HepG2 (cell line): ENCODE results near the gene NF2. TPM values are rescaled to one million over a fixed set of nuclear protein-coding genes. Genes with fewer than 3 reads are reported as not detected.

Experiments
- ATAC-seq: fragments of 200-7000 bp; cut with Tn5 transposase; 3 replicates; pipeline ENCODE4 v1.9.1; 2020; ENCODE audit warnings: mild to moderate bottlenecking, moderate library complexity
- BruUV-seq: library from RNA; stranded (reverse); fragments of 400-500 nt; replicated peaks from 2 replicates; lab custom pipeline; 2021; lab: Mats Ljungman, UMichigan
- CTCF ChIA-PET: fragments of 300-600 bp; formaldehyde crosslinking; extraction: SDS; loops from one replicate; lab custom pipeline; 2021; ENCODE audit warnings: low total read pairs, inconsistent platforms, low intra/inter-chr PET ratio; lab: Yijun Ruan, JAX
- POLR2A ChIA-PET: fragments of 350-600 bp; sonication (Branson Sonifier 250); formaldehyde crosslinking; loops from one replicate; lab custom pipeline; 2020; ENCODE audit warnings: antibody characterized with exemption, inconsistent platforms; lab: Yijun Ruan, JAX
- DNase-seq: peaks from one replicate; pipeline ENCODE4 v3.0.0-alpha.2; 2015; ENCODE audit warnings: low spot score
- FAIRE-seq: peaks from 3 replicates; lab custom pipeline; 2011; peaks lifted over from hg19 to GRCh38; lab: Jason Lieb, UNC
- H2AFZ ChIP-seq: one replicate; pipeline ENCODE4 v1.6.1; 2011; ENCODE audit warnings: low read length, inconsistent platforms
- H3K27ac ChIP-seq: fragments of 300-600 bp; 3 replicates; pipeline ENCODE4 v1.8.0; 2011; ENCODE audit warnings: mixed run types, mild to moderate bottlenecking, mixed read lengths, low read length, inconsistent platforms; ENCODE audit not compliant: insufficient read depth; ENCODE audit errors: extremely low read length
- H3K27me3 ChIP-seq, 2 experiments: fragments of 200-600 bp in 1 of 2; 2 replicates in 1 of 2; 3 replicates in 1 of 2; pipeline versions ENCODE4 v1.6.0 to v1.8.0; 2011; ENCODE audit warnings: low read length in 2 of 2, mild to moderate bottlenecking in 2 of 2, moderate library complexity in 2 of 2, inconsistent platforms in 1 of 2; ENCODE audit not compliant: insufficient read depth in 2 of 2, control insufficient read depth in 1 of 2
- H3K36me3 ChIP-seq, 2 experiments: fragments of 200-600 bp in 1 of 2; replicated peaks in 1 of 2; 2 replicates in 1 of 2; 3 replicates in 1 of 2; pipeline versions ENCODE4 v1.5.1 to v1.8.0; 2011; ENCODE audit warnings: low read length in 2 of 2, inconsistent platforms in 1 of 2; ENCODE audit not compliant: insufficient read depth in 2 of 2, control insufficient read depth in 1 of 2
- H3K4me1 ChIP-seq: 2 replicates; pipeline ENCODE4 v1.5.1; 2012; ENCODE audit warnings: low read length, inconsistent platforms; ENCODE audit not compliant: insufficient read depth
- H3K4me2 ChIP-seq: 2 replicates; pipeline ENCODE4 v1.6.0; 2011; ENCODE audit warnings: low read depth, low read length, inconsistent platforms
- H3K4me3 ChIP-seq, 3 experiments: fragments of 200-600 bp in 1 of 3; sonication (generic), shearing (Covaris generic) in 1 of 3; replicated peaks in 1 of 3; 2 replicates each; pipeline ENCODE4 v1.5.1; 2011 to 2016; ENCODE audit warnings: low read length in 3 of 3, inconsistent platforms in 2 of 3, low read depth in 2 of 3, mild to moderate bottlenecking in 2 of 3, control low read depth in 1 of 3, mixed read lengths in 1 of 3; ENCODE audit not compliant: insufficient read depth in 1 of 3
- H3K79me2 ChIP-seq: one replicate; pipeline ENCODE4 v1.6.1; 2011; ENCODE audit warnings: low read length, inconsistent platforms; ENCODE audit not compliant: insufficient read depth
- H3K9ac ChIP-seq: 2 replicates; pipeline ENCODE4 v1.6.0; 2011; ENCODE audit warnings: mild to moderate bottlenecking, low read depth, low read length, inconsistent platforms; ENCODE audit not compliant: insufficient read depth
- H3K9me3 ChIP-seq: 2 replicates; pipeline ENCODE4 v1.5.1; 2012; ENCODE audit warnings: mild to moderate bottlenecking, low read length
- H4K20me1 ChIP-seq: 2 replicates; pipeline ENCODE4 v1.6.0; 2011; ENCODE audit warnings: inconsistent platforms, mild to moderate bottlenecking, low read length, moderate library complexity; ENCODE audit not compliant: insufficient read depth
- HNRNPK ChIP-seq: fragments of 200-400 bp; formaldehyde crosslinking; IDR thresholded peaks from 2 replicates; pipeline ENCODE4 v1.6.1; 2018; ENCODE audit warnings: low read length, low read depth, moderate library complexity, mild to moderate bottlenecking; ENCODE audit not compliant: poor library complexity, severe bottlenecking
- HOXD1 ChIP-seq: sonication (generic); formaldehyde crosslinking; IDR thresholded peaks from 2 replicates; pipeline ENCODE4 v1.5.0; 2020; ENCODE audit warnings: missing genetic modification reagents
- NAIF1 ChIP-seq: sonication (generic); formaldehyde crosslinking; IDR thresholded peaks from 2 replicates; pipeline ENCODE4 v1.5.0; 2020; ENCODE audit warnings: mild to moderate bottlenecking, missing genetic modification reagents, borderline replicate concordance
- PAF1 ChIP-seq: IDR thresholded peaks from 2 replicates; pipeline ENCODE4 v1.6.1; 2016; ENCODE audit warnings: missing genetic modification reagents, missing compliant biosample characterization
- POLR2AphosphoS5 ChIP-seq: IDR thresholded peaks from 2 replicates; pipeline ENCODE4 v1.6.1; 2012; ENCODE audit warnings: low read depth, low read length
- RARA ChIP-seq: IDR thresholded peaks from 2 replicates; pipeline ENCODE4 v1.6.1; 2016; ENCODE audit warnings: missing genetic modification reagents, missing compliant biosample characterization
- RBFOX2 ChIP-seq: fragments of 200-400 bp; formaldehyde crosslinking; IDR thresholded peaks from 2 replicates; pipeline ENCODE4 v1.6.1; 2017; ENCODE audit warnings: low read depth, mild to moderate bottlenecking, low read length
- TMF1 ChIP-seq: sonication (generic); formaldehyde crosslinking; IDR thresholded peaks from 2 replicates; pipeline ENCODE4 v1.8.1; 2022; ENCODE audit warnings: low read depth, missing genetic modification reagents
- ZNF567 ChIP-seq: sonication (generic); formaldehyde crosslinking; IDR thresholded peaks from 2 replicates; pipeline ENCODE4 v1.8.1; 2023; ENCODE audit warnings: mild to moderate bottlenecking, missing genetic modification reagents, borderline replicate concordance
- ZNF644 ChIP-seq: IDR thresholded peaks from 2 replicates; pipeline ENCODE4 v1.6.1; 2016; ENCODE audit warnings: low read depth
- ZSCAN12 ChIP-seq: sonication (generic); formaldehyde crosslinking; IDR thresholded peaks from 2 replicates; pipeline ENCODE4 v1.9.0; 2021; ENCODE audit warnings: mild to moderate bottlenecking, missing genetic modification reagents
- WGBS: methylation state at CpG from one replicate; pipeline ENCODE4 v1.1.6; 2017; ENCODE audit warnings: low lambda C conversion rate; 5-methylcytosine and 5-hydroxymethylcytosine counted together
- in situ Hi-C: cut with HindIII; loops from 2 replicates; pipeline ENCODE4 v1.10.0; 2017; ENCODE audit warnings: low pct_unique_long_range_greater_than_20kb; ENCODE audit not compliant: extremely low pct_ligation_motif_present
- intact Hi-C: fragments of 100-400 bp; cut with micrococcal nuclease; formaldehyde crosslinking; loops from one replicate; pipeline ENCODE4 v1.10.0; 2022; ENCODE audit not compliant: unreplicated experiment
- polyA plus RNA-seq, 8 experiments: library from polyadenylated mRNA; depleted of rRNA in 3 of 8; stranded (reverse) in 7 of 8; unstranded in 1 of 8; fragments of >200 nt; fragmentation: Illumina TruSeq in 4 of 8; extraction: Trizol in 4 of 8; gene quantifications; 2 replicates each; pipeline versions ENCODE4 v1.2.1 to v1.2.3, GENCODE V29; 2011 to 2016; ENCODE audit warnings: low read depth in 4 of 8, missing spikeins in 1 of 8, mixed read lengths in 1 of 8; ENCODE audit not compliant: insufficient read depth in 1 of 8
- total RNA-seq, 5 experiments: library from RNA; depleted of rRNA; stranded (reverse); fragments of >200 nt; fragmentation: Illumina TruSeq; extraction: Trizol; gene quantifications; 2 replicates each; pipeline ENCODE4 v1.2.3, GENCODE V29; 2016; ENCODE audit warnings: low read depth in 1 of 5
- TF ChIP-seq, protein P1 (sequence below): sonication (generic); formaldehyde crosslinking; IDR thresholded peaks from 2 replicates; pipeline ENCODE4 v1.5.0; 2020; ENCODE audit warnings: missing genetic modification reagents
- TF ChIP-seq, protein P2 (sequence below): sonication (generic); formaldehyde crosslinking; IDR thresholded peaks from 2 replicates; pipeline ENCODE4 v1.5.1; 2020; ENCODE audit warnings: missing genetic modification reagents, mild to moderate bottlenecking, borderline replicate concordance

NF2 gene
- total and polyA plus RNA-seq, 2 of the 13 experiments (the other 11 are each of a cell fraction or from before 2014, with no cell fraction given): 9.3 to 33.3 TPM

DNA sequence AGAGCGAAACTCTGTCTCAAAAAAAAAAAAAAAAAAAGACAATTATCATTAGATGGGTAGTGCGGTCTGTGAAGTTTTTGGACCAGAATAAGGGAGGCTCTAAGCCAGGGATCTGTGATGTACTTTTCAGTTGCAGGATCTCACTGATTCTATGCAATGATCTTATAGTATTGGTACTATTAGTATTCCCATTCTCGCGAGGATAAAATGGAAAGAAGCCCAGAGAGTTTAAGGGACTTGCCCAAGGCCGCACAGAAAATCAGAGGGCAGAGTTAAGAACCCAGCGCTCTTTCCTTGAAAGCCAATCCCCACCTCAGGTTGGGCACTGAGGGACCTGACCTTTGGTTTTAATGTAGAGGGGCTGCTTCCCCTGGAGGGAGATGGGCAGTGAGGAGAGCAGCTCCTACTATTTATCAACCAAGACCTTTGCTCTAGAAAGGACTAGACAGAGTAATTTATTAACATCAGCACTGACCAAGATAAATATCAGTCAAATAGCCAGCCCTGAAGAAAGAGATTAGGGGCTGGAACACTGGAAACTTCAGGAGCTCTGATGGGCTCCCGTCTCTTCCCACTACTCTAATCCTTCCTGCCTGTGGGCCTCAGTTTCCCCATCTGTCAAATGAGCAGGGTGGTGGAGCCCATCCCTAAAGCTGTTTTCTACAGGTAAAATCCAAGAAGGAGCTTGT lies 28.5 kb upstream of the NF2 start (continued):
- TF ChIP-seq, protein P1, sequence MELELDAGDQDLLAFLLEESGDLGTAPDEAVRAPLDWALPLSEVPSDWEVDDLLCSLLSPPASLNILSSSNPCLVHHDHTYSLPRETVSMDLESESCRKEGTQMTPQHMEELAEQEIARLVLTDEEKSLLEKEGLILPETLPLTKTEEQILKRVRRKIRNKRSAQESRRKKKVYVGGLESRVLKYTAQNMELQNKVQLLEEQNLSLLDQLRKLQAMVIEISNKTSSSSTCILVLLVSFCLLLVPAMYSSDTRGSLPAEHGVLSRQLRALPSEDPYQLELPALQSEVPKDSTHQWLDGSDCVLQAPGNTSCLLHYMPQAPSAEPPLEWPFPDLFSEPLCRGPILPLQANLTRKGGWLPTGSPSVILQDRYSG: no peak
- TF ChIP-seq HOXD1 (CRISPR knock-in tag) (0 out of 2 replicates have a peak, but pooled peaks have one; percentile 3), NAIF1 (no peak), RARA (CRISPR knock-in tag) (peak; percentile 54; the same call in 1 of the 2 replicates)

DNA sequence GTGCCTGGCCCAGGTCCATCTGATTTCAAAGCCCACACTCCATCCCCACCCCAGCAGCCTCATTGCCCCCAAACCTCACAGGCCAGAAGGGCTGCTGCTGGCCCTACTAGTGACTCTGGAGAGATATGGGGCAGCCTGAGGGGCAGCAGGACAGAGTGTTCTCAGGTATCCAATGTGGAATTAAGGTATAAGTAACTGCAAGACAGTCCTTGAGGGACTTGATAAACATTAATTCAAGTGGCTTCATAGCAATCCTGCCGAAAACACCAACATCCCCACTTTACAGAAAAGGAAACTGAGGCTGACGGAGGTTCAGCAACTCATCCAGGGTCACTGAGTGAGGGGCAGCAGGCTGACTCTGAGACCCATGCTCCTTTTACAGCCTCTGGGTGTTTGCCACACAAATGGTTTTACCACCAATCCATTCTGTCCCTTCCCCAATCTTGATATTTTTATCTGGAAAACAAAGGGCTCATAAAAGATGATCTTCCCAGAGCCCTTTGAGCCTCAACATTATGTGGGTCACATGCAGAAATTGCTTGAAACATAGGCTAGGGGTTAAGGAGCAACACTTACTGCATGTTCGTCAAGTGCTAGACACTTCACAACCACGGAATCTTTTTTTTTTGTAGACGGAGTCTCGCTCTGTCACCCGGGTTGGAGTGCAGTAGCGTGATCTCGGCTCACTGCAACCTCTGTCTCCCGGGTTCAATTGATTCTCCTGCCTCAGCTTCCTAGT lies 24.8 kb upstream of the NF2 start:
- H2AFZ ChIP-seq: no peak overlapping the region
- FAIRE-seq (no peak), DNase-seq (no peak), ATAC-seq (no peak)
- in situ Hi-C loops: no loop called here
- H3K79me2 ChIP-seq: peaks cover 10% of the 10 kb centered on the region
- peaks cover 1 to 8% of the 10 kb centered on the region in 2 experiments; a peak in 2 of 5 replicates for H3K36me3 ChIP-seq
- H3K4me3 ChIP-seq: no peak overlapping the region
- no peak overlapping the region for H3K4me2 ChIP-seq
- peak overlapping the region; percentile 26 for H3K27ac ChIP-seq
- 98% methylated on average over 10 of the region's 10 CpGs for WGBS
- peaks cover 83% of the 10 kb centered on the region for H3K4me1 ChIP-seq
- BruUV-seq: no TSS peak
- no peaks in the 10 kb centered on the region for H4K20me1 ChIP-seq
- CTCF ChIA-PET: no interaction called here
- 0 out of 2 replicates have a peak, but pooled peaks have one; percentile 27 for TF ChIP-seq PAF1
- TF ChIP-seq, protein P2, sequence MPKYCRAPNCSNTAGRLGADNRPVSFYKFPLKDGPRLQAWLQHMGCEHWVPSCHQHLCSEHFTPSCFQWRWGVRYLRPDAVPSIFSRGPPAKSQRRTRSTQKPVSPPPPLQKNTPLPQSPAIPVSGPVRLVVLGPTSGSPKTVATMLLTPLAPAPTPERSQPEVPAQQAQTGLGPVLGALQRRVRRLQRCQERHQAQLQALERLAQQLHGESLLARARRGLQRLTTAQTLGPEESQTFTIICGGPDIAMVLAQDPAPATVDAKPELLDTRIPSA (CRISPR knock-in tag): no peak
- no peak for TF ChIP-seq HNRNPK
- no peak for TF ChIP-seq ZSCAN12
- TF ChIP-seq RBFOX2: peak; percentile 68
- no peak for TF ChIP-seq TMF1 (CRISPR knock-in tag)
- peak; percentile 24; the same call in 1 of the 2 replicates for TF ChIP-seq POLR2AphosphoS5
- TF ChIP-seq ZNF567: 0 out of 2 replicates have a peak, but pooled peaks have one; percentile 57
- no peak for TF ChIP-seq ZNF644 (CRISPR knock-in tag)
- intact Hi-C loops: no loop called here
- H3K9ac ChIP-seq: no peak overlapping the region
- POLR2A ChIA-PET: interaction anchor here (2.4 to 3.0 kb wide), 4 partner anchors 8 to 25 kb away, joined by 10 to 95 read pairs (median 46); partner anchors contain the start of gene THOC5
- H3K9me3 ChIP-seq: no peaks in the 10 kb centered on the region
- H3K27me3 ChIP-seq: no peaks in the 10 kb centered on the region
